Activated naive CD4-positive, alpha-beta T cell (primary cell): Measurements from ENCODE around the gene KAZN.

ENCODE experiments used
- DNase-seq, 4 experiments: peaks; one replicate each; lab custom pipeline; 2025; lab: John Stamatoyannopoulos, UW

The KAZN gene

GRCh38 chr1:14647777-14648176, 49.3 kb downstream of the KAZN start:
- no peak for DNase-seq

DNA sequence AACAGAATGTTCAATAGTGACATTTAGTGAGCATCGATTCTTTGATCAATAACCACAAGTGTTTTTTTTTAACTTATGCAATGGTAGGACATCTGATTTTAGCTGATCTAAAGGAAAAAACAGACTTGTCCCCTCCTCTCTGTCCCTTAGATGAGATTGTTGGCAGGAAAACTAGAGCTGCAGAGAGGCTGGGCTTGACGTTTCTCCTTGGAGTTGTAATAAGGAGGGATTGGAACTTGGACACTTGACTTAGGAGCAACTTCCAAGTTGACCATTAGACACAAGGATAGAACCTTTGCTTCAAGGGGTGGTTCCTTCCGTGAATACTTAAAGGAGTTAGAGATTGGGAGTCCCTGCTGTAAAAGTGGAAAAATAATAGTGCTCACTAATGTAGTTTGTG, 49.9 kb downstream of the KAZN start:
- no peak for DNase-seq

- no peak for DNase-seq
Observed at GRCh38 chr1:14648896-14649855, 50.7 kb downstream of the KAZN start.

DNA sequence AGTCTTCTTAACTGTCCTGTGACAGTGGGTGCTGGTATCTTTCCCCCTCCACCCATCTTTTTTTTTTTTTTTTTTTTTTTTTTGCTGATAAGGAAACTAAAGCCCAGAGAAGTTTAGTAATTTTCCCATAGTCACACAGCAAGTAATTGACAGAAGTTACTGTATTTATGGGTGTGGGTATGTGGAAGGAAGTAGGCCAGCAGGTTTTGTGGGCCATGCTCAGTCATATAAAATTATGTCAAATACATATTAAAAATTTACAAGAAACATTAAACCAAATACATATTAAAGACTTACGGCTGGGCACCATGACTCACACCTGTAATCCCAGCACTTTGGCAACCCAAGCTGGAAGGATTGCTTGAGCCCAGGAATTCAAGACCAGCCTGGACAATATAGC, 51.5 kb downstream of the KAZN start:
- no peak for DNase-seq

- DNase-seq: no peak
Observed at GRCh38 chr1:14650951-14651350, 52.5 kb downstream of the KAZN start.

DNA sequence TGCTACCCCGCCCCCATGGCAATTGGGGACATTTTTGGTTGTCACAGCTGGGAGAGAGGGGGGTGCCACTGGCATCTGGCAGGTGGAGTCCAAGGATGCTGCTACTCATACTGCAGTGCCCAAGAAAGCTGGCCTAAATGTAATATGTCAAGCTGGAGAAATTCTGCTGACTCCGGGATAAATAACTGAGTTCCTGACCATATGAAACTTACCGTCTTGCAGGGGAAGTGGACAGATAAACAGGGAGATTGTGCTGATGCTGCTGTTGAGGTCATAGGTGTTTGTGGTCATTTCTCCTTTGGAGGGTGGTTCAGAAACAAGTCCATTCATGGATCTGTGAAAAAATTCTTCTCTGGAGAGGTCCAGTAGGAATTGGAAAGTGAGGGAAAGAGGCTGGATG, 54.4 kb downstream of the KAZN start:
- no peak for DNase-seq

GRCh38 chr1:14653461-14653960, 55.0 kb downstream of the KAZN start:
- DNase-seq: no peak

GRCh38 chr1:14654554-14654953, 56.1 kb downstream of the KAZN start:
- no peak for DNase-seq

- no peak for DNase-seq
Observed at GRCh38 chr1:14655385-14655784, 56.9 kb downstream of the KAZN start.

- no peak for DNase-seq
Observed at GRCh38 chr1:14656384-14656937, 58.0 kb downstream of the KAZN start.

DNA sequence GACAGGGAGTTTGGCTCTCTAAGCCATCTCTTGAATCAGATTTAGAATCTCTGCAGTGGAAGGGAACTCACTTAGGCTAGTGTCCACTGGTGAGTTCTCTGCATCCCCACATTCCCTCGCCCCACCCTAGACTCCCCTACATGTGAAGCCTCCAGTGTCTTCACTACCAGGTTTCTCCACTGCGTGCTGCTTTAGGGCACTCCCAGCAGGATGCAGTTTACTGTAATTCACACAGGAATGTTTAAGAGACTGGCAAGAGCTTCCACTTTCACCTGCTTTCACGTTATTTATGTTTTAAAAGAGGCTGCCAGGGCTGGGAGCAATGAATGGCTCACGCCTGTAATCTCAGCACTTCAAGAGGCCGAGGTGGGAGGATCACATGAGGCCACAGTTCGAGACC, 60.2 kb downstream of the KAZN start:
- no peak for DNase-seq

GRCh38 chr1:14659913-14660312, 61.4 kb downstream of the KAZN start:
- DNase-seq: no peak

DNA sequence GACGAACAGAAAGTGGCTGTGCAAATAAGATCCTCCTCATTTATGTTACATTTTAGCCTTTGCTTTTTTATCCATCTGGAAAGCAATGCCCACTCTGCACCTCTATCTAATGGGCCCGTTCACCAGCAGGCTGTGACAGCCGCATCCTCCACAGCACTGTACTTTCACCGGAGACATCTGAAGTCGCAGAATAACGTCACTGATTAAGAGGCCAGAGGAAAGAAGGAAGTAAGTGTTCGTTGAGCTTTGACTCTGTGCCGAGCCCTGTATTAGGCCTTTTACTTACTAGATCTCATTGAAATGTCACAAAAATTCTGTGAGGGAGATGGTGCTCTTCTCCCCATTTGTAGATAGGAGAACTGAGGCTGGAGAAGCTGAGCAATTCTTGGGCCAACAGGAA, 62.3 kb downstream of the KAZN start:
- DNase-seq: no peak

DNA sequence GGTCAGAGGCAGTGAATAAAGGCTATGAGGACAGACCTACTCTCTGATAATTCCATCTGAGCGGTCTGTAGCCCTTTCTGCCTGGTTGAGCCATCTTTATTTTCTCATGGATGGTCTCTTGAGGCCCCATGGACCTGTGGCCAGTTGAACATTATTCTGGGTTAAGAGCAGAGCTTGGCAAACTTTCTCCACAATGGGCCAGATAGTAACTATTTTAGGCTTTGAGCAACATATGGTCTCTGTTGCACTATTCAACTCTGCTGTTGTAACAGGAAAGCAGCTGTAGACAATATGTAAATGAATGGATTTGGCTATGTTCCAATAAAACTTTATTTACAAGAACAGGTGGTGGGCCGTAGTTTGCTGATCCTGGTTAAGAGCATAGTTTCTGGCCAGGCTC, 62.7 kb downstream of the KAZN start:
- no peak for DNase-seq

GRCh38 chr1:14662116-14662515, 63.6 kb downstream of the KAZN start:
- no peak for DNase-seq

DNA sequence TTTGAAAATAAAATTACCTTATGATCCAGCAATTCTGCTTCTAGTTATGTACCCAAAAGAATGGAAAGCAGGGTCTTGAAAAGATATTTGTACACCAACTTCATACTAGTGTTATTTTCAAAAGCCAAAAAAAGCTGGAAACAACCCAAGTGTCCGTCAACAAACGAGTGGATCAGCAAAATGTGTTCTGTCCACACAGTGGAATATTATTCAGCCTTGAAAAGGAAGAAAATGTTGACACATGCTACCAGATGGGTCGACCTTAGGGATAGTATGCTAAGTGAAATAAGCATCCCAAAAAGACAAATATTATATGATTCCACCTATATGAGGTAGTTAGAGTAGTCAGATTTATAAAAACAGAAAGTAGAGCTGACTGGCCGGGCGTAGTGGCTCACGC, 65.3 kb downstream of the KAZN start:
- DNase-seq: no peak

DNA sequence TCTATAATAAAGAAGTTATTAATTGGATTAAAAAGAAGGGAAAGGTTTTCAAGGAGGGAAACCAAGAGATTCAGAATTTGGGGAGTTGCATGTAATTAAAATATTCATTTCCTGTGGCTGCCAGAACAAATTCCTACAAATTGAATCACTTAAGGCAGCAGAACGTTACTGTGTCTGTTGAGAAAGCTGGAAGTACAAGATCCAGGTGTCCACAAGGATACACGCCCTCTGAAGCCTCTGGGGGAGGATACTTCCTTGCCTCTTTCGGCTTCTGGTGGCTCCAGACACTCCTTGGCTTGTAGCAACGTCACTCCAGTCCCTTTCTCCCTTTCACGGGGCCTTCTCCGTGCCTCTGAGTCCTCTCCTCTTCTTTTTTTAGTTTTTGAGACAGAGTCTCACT, 67.9 kb downstream of the KAZN start:
- no peak for DNase-seq

- DNase-seq: no peak
Observed at GRCh38 chr1:14666962-14667650, 68.6 kb downstream of the KAZN start.

- no peak for DNase-seq
Observed at GRCh38 chr1:14667651-14667984, 69.1 kb downstream of the KAZN start.

DNA sequence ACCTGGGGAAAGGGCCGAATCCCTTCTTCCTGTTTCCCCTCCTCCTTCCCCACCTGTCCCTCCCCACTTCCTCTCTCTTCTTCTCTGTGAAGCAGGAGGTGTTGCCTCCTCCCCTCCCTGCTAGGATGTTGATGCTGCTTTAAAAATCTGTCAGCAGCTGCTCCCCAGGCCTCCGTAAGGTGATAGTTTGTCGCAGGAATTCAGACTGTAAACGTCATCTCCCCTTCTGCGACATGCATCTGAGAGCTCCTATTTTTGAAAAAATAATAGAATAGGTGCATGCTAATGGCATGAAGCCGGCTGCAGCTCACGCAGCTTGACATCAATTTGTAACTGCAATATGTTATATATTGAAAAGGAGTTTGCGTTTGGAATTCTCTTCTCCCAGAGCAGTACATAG, 70.1 kb downstream of the KAZN start:
- DNase-seq: no peak

GRCh38 chr1:14672005-14672404, 73.5 kb downstream of the KAZN start:
- DNase-seq: no peak

DNA sequence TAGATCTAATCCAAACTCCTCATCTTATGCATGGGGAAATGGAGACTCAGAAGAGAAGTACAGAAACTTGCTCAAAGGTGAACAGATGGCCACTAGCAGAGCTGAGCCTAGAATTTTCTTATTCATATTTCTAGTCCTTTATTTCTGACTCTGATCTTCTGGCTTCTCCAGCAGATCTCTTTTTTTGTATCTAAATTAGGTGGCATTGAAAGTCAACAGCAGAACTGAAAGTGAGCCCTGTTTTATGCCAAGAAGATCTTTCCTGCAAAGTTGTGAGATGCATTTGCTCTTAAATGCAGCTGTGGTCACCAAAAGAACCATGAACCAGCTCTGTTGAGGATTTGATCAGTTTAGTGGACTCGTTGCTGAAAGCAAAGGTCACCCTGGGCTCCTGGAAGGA, 75.5 kb downstream of the KAZN start:
- DNase-seq: no peak

DNA sequence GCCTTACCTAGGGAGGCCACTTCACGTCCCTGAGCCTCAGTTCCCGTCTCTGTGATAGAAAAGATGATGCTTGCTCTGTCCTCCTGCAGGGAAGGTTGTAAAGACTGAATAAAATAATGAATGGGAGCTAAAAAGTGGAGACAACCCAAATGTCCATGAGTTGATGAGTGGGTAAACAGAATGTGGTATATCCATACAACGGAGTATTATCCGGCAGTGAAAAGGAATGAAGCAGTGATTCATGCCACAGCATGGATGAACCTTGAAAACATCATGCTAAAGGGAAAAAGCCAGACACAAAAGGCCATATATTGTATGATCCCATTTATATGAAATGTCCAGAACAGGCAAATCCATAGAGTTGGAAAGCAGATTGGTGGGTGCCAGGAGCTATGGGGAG, 77.9 kb downstream of the KAZN start:
- DNase-seq: no peak
